Neural cell (in vitro differentiated cells): Measurements from ENCODE around the gene TRMO. TPM values are rescaled to one million over a fixed set of nuclear protein-coding genes. Genes with fewer than 3 reads are reported as not detected.

Experiments used
- H2AFZ ChIP-seq: fragments of 200-600, 300-800 bp; sonication (generic), shearing (Covaris generic); 2 replicates; pipeline ENCODE4 v1.6.0; 2014; ENCODE audit warnings: low read depth, mild to moderate bottlenecking, antibody characterized with exemption, low read length, moderate library complexity
- H3F3A ChIP-seq: fragments of 200-600 bp; shearing (Covaris generic); 2 replicates; pipeline ENCODE4 v1.6.1; 2016; ENCODE audit warnings: mild to moderate bottlenecking, moderate library complexity, mixed read lengths, antibody characterized with exemption, low read length; ENCODE audit not compliant: insufficient read depth, poor library complexity, severe bottlenecking
- H3K27ac ChIP-seq: fragments of 200-600, 300-800 bp; sonication (generic), shearing (Covaris generic); 2 replicates; pipeline ENCODE4 v1.5.1; 2014; ENCODE audit warnings: mild to moderate bottlenecking, low read length, moderate library complexity
- H3K27me3 ChIP-seq: fragments of 300-800, 200-600 bp; sonication (generic), shearing (Covaris generic); 2 replicates; pipeline ENCODE4 v1.6.0; 2014; ENCODE audit warnings: mild to moderate bottlenecking, low read depth, low read length, moderate library complexity; ENCODE audit not compliant: insufficient read depth
- H3K36me3 ChIP-seq: fragments of 300-800, 200-600 bp; sonication (generic), shearing (Covaris generic); 2 replicates; pipeline ENCODE4 v1.5.1; 2014; ENCODE audit warnings: mild to moderate bottlenecking, antibody characterized with exemption, low read length, moderate library complexity; ENCODE audit not compliant: insufficient read depth
- H3K4me2 ChIP-seq: fragments of 300-800, 200-600 bp; sonication (generic), shearing (Covaris generic); 2 replicates; pipeline ENCODE4 v1.6.0; 2014; ENCODE audit warnings: mild to moderate bottlenecking, low read length
- H3K4me3 ChIP-seq: fragments of 300-800, 200-600 bp; sonication (generic), shearing (Covaris generic); 2 replicates; pipeline ENCODE4 v1.5.1; 2014; ENCODE audit warnings: mild to moderate bottlenecking, low read length, moderate library complexity
- H3K79me2 ChIP-seq: fragments of 200-600 bp; shearing (Covaris generic); replicated peaks from 2 replicates; pipeline ENCODE4 v1.6.0; 2014; ENCODE audit warnings: mild to moderate bottlenecking, low read length, moderate library complexity; ENCODE audit not compliant: insufficient read depth
- H3K9ac ChIP-seq: fragments of 300-800, 200-600 bp; sonication (generic), shearing (Covaris generic); 2 replicates; pipeline ENCODE4 v1.6.1; 2016; ENCODE audit warnings: mild to moderate bottlenecking, low read length, mixed read lengths
- H3K9me2 ChIP-seq: fragments of 200-600 bp; shearing (Covaris generic); 2 replicates; pipeline ENCODE4 v1.6.1; 2016; ENCODE audit warnings: mild to moderate bottlenecking, low read length, mixed read lengths; ENCODE audit not compliant: insufficient read depth
- H3K9me3 ChIP-seq: fragments of 200-600, 300-800 bp; sonication (generic), shearing (Covaris generic); 2 replicates; pipeline ENCODE4 v1.6.1; 2016; ENCODE audit warnings: mild to moderate bottlenecking, mixed run types, low read length, moderate library complexity, mixed read lengths
- H4K20me1 ChIP-seq: fragments of 200-600 bp; shearing (Covaris generic); 2 replicates; pipeline ENCODE4 v1.6.1; 2016; ENCODE audit warnings: mild to moderate bottlenecking, mixed run types; ENCODE audit not compliant: insufficient read depth
- EP300 ChIP-seq: fragments of 450-650 bp; conservative IDR thresholded peaks from 2 replicates; pipeline ENCODE4 v1.6.1; 2014; ENCODE audit warnings: antibody characterized with exemption, mild to moderate bottlenecking, moderate library complexity; ENCODE audit not compliant: poor library complexity, severe bottlenecking
- EZH2 ChIP-seq: fragments of 200-600, 300-800 bp; shearing (Covaris generic), sonication (generic); IDR thresholded peaks from 2 replicates; pipeline ENCODE4 v1.6.1; 2014; ENCODE audit warnings: antibody characterized with exemption, low read length, borderline replicate concordance, mild to moderate bottlenecking; ENCODE audit not compliant: insufficient read depth, poor library complexity, severe bottlenecking
- MXI1 ChIP-seq: fragments of 450-650 bp; conservative IDR thresholded peaks from 2 replicates; pipeline ENCODE4 v1.6.1; 2014; ENCODE audit warnings: antibody characterized with exemption, mild to moderate bottlenecking; ENCODE audit not compliant: poor library complexity, severe bottlenecking
- POLR2AphosphoS5 ChIP-seq: IDR thresholded peaks from 2 replicates; pipeline ENCODE4 v1.6.1; 2012
- RAD21 ChIP-seq: fragments of 450-650 bp; conservative IDR thresholded peaks from 2 replicates; pipeline ENCODE4 v1.6.1; 2014; ENCODE audit warnings: antibody characterized with exemption, mild to moderate bottlenecking, moderate library complexity
- SMC3 ChIP-seq: fragments of 450-650 bp; conservative IDR thresholded peaks from 2 replicates; pipeline ENCODE4 v1.6.1; 2014; ENCODE audit warnings: antibody characterized with exemption, mild to moderate bottlenecking, moderate library complexity; ENCODE audit not compliant: poor library complexity
- TAF1 ChIP-seq: IDR thresholded peaks from 2 replicates; pipeline ENCODE4 v1.6.1; 2012; ENCODE audit warnings: low read depth
- polyA plus RNA-seq: library from polyadenylated mRNA; depleted of rRNA; stranded (reverse); fragments of >200 nt; gene quantifications from 2 replicates; pipeline ENCODE4 v1.2.3, GENCODE V29; 2014
- TF ChIP-seq, protein P1 (sequence below): IDR thresholded peaks from 2 replicates; pipeline ENCODE4 v1.6.1; 2012; ENCODE audit warnings: borderline replicate concordance
- TF ChIP-seq, protein P2 (sequence below): fragments of 450-650 bp; IDR thresholded peaks from 2 replicates; pipeline ENCODE4 v1.5.1; 2014; ENCODE audit warnings: antibody characterized with exemption, mild to moderate bottlenecking, moderate library complexity; ENCODE audit not compliant: poor library complexity, severe bottlenecking

TRMO gene
- polyA plus RNA-seq, 1 donor from 2014 or later, result 15.4 TPM

DNA sequence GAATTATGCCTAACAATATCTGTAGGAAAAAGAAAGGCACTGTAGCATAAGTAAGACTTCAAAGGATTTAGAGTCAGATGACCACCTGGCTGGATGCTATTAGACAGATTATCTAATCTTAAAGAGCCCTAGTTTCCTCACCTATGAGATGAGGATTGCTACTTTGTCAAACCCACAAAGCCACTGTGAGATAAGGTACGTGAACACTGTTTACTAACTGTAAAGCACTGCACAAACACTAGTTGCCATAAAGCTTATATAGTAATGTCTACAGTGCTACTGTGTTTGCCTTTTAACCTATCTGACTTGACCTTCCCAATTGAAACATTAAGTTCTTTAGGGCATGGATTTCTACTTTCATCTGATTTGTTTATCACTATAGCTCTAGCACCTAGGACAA, 10.3 kb downstream of the TRMO start:
- Histone ChIP-seq H3K9me2 (no peaks in the 10 kb centered on the region), H3K27me3 (no peaks in the 10 kb centered on the region), H3K4me2 (no peak overlapping the region), H3K9ac (no peak overlapping the region), H3F3A (no peaks in the 10 kb centered on the region), H3K79me2 (no peaks in the 10 kb centered on the region), H3K4me3 (no peak overlapping the region), H3K27ac (no peak overlapping the region), H3K36me3 (no peaks in the 10 kb centered on the region), H4K20me1 (no peaks in the 10 kb centered on the region), H2AFZ (no peak overlapping the region), H3K9me3 (no peaks in the 10 kb centered on the region)
- TF ChIP-seq, protein P1, sequence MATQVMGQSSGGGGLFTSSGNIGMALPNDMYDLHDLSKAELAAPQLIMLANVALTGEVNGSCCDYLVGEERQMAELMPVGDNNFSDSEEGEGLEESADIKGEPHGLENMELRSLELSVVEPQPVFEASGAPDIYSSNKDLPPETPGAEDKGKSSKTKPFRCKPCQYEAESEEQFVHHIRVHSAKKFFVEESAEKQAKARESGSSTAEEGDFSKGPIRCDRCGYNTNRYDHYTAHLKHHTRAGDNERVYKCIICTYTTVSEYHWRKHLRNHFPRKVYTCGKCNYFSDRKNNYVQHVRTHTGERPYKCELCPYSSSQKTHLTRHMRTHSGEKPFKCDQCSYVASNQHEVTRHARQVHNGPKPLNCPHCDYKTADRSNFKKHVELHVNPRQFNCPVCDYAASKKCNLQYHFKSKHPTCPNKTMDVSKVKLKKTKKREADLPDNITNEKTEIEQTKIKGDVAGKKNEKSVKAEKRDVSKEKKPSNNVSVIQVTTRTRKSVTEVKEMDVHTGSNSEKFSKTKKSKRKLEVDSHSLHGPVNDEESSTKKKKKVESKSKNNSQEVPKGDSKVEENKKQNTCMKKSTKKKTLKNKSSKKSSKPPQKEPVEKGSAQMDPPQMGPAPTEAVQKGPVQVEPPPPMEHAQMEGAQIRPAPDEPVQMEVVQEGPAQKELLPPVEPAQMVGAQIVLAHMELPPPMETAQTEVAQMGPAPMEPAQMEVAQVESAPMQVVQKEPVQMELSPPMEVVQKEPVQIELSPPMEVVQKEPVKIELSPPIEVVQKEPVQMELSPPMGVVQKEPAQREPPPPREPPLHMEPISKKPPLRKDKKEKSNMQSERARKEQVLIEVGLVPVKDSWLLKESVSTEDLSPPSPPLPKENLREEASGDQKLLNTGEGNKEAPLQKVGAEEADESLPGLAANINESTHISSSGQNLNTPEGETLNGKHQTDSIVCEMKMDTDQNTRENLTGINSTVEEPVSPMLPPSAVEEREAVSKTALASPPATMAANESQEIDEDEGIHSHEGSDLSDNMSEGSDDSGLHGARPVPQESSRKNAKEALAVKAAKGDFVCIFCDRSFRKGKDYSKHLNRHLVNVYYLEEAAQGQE, result no peak
- no peak for TF ChIP-seq EP300
- no peak for TF ChIP-seq TAF1
- no peak for TF ChIP-seq MXI1
- TF ChIP-seq RAD21, result no peak
- TF ChIP-seq, protein P2, sequence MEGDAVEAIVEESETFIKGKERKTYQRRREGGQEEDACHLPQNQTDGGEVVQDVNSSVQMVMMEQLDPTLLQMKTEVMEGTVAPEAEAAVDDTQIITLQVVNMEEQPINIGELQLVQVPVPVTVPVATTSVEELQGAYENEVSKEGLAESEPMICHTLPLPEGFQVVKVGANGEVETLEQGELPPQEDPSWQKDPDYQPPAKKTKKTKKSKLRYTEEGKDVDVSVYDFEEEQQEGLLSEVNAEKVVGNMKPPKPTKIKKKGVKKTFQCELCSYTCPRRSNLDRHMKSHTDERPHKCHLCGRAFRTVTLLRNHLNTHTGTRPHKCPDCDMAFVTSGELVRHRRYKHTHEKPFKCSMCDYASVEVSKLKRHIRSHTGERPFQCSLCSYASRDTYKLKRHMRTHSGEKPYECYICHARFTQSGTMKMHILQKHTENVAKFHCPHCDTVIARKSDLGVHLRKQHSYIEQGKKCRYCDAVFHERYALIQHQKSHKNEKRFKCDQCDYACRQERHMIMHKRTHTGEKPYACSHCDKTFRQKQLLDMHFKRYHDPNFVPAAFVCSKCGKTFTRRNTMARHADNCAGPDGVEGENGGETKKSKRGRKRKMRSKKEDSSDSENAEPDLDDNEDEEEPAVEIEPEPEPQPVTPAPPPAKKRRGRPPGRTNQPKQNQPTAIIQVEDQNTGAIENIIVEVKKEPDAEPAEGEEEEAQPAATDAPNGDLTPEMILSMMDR, result no peak
- no peak for TF ChIP-seq EZH2
- TF ChIP-seq POLR2AphosphoS5, result no peak

DNA sequence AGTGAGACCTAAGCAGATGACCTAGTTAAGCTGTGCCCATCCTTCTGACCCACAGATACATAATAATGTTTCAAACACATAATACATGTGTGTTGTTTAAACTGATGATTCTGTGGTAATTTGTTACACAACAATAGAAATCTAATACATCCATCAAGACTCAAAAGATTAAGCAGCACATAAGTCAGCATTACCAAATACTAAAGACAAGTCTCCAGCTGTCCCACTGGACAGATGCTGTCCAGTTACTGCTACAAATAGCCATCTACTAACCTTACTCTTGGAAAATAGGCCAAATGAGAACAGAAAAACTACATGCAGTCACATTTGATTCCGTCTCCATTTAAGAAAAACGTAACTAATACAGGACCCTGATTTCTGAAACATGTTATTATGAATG, 10.8 kb downstream of the TRMO start:
- H3F3A ChIP-seq, result no peaks in the 10 kb centered on the region
- no peak overlapping the region for H3K4me3 ChIP-seq
- H3K27me3 ChIP-seq, result no peaks in the 10 kb centered on the region
- H3K9me3 ChIP-seq, result no peaks in the 10 kb centered on the region
- no peak for TF ChIP-seq EZH2
- no peak for TF ChIP-seq MXI1
- TF ChIP-seq EP300, result no peak
- TF ChIP-seq, protein P1, result no peak
- no peak for TF ChIP-seq RAD21
- no peak for TF ChIP-seq SMC3
- TF ChIP-seq, protein P2, result no peak
- no peak for TF ChIP-seq TAF1
- no peak for TF ChIP-seq POLR2AphosphoS5
- no peaks in the 10 kb centered on the region for H4K20me1 ChIP-seq
- H3K36me3 ChIP-seq, result no peaks in the 10 kb centered on the region
- no peaks in the 10 kb centered on the region for H3K79me2 ChIP-seq
- no peak overlapping the region for H3K9ac ChIP-seq
- H2AFZ ChIP-seq, result no peak overlapping the region
- H3K27ac ChIP-seq, result no peak overlapping the region
- no peak overlapping the region for H3K4me2 ChIP-seq
- no peaks in the 10 kb centered on the region for H3K9me2 ChIP-seq
